Measurements from ENCODE around the gene QSOX1.
"Not testable (repeated sequence)": the region's sequence is repeated elsewhere in the genome, so short reads cannot be mapped to it uniquely, and the experiment has no call there.

Gene QSOX1

DNA sequence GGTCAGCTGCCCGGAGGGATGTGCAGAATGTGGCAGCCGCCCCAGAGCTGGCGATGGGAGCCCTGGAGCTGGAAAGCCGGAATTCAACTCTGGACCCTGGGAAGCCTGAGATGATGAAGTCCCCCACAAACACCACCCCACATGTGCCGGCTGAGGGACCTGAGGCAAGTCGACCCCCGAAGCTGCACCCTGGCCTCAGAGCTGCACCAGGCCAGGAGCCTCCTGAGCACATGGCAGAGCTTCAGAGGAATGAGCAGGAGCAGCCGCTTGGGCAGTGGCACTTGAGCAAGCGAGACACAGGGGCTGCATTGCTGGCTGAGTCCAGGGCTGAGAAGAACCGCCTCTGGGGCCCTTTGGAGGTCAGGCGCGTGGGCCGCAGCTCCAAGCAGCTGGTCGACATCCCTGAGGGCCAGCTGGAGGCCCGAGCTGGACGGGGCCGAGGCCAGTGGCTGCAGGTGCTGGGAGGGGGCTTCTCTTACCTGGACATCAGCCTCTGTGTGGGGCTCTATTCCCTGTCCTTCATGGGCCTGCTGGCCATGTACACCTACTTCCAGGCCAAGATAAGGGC lies 41.9 kb downstream of the QSOX1 start:
- TF ChIP-seq, protein P1, sequence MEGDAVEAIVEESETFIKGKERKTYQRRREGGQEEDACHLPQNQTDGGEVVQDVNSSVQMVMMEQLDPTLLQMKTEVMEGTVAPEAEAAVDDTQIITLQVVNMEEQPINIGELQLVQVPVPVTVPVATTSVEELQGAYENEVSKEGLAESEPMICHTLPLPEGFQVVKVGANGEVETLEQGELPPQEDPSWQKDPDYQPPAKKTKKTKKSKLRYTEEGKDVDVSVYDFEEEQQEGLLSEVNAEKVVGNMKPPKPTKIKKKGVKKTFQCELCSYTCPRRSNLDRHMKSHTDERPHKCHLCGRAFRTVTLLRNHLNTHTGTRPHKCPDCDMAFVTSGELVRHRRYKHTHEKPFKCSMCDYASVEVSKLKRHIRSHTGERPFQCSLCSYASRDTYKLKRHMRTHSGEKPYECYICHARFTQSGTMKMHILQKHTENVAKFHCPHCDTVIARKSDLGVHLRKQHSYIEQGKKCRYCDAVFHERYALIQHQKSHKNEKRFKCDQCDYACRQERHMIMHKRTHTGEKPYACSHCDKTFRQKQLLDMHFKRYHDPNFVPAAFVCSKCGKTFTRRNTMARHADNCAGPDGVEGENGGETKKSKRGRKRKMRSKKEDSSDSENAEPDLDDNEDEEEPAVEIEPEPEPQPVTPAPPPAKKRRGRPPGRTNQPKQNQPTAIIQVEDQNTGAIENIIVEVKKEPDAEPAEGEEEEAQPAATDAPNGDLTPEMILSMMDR (IDR thresholded peaks at IDR 0.05; ENCODE audit: borderline replicate concordance, control extremely low read depth, extremely low read depth, insufficient read depth, missing control alignments), result no peak
- in situ Hi-C loops (cut with MboI; ENCODE audit: low sequenced_read_pairs, unreplicated experiment), result no loop called here
- no peak for DNase-seq (ENCODE audit: low spot score)

GRCh38 chr1:180197231-180197630 lies 42.6 kb downstream of the QSOX1 start:
- in situ Hi-C loops (cut with MboI; ENCODE audit: low sequenced_read_pairs, unreplicated experiment), result no loop called here
- DNase-seq (ENCODE audit: low spot score), result no peak
- TF ChIP-seq, protein P1 (IDR thresholded peaks at IDR 0.05; ENCODE audit: borderline replicate concordance, control extremely low read depth, extremely low read depth, insufficient read depth, missing control alignments), result no peak

DNA sequence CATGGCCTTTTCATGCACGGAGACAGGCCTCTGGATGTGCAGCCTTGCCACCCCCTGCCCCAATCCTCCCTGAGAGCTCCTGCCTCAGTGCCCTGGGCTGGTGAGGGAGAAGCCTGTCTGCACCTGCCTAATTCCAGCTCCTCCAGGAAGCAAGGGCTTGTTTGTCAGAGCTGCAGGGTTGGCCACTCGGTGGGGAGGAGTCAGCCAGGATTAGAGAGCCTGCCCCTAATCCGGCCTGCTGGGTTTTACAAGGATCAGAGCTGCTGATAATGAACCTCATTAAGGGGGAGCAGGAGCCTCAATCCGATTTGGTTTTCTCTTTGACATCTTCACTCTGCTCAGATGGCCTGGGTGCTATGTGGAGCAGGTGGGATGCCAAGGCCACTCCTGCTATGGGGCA lies 43.5 kb downstream of the QSOX1 start:
- in situ Hi-C loops (cut with MboI; ENCODE audit: low sequenced_read_pairs, unreplicated experiment), result no loop called here
- TF ChIP-seq, protein P1 (IDR thresholded peaks at IDR 0.05; ENCODE audit: borderline replicate concordance, control extremely low read depth, extremely low read depth, insufficient read depth, missing control alignments), result no peak

GRCh38 chr1:180198611-180199010 lies 43.9 kb downstream of the QSOX1 start:
- TF ChIP-seq, protein P1 (IDR thresholded peaks at IDR 0.05; ENCODE audit: borderline replicate concordance, control extremely low read depth, extremely low read depth, insufficient read depth, missing control alignments), result no peak
- in situ Hi-C loops (cut with MboI; ENCODE audit: low sequenced_read_pairs, unreplicated experiment), result no loop called here
- no peak for DNase-seq (ENCODE audit: low spot score)

More for the DNA sequence above, 43.5 kb downstream of the QSOX1 start:
- no peak for DNase-seq (ENCODE audit: low spot score)

- in situ Hi-C loops (cut with MboI; ENCODE audit: low sequenced_read_pairs, unreplicated experiment), result no loop called here
- DNase-seq (ENCODE audit: low spot score), result no peak
- TF ChIP-seq, protein P1 (IDR thresholded peaks at IDR 0.05; ENCODE audit: borderline replicate concordance, control extremely low read depth, extremely low read depth, insufficient read depth, missing control alignments), result no peak
Observed at GRCh38 chr1:180199018-180199417, 44.3 kb downstream of the QSOX1 start.

- in situ Hi-C loops (cut with MboI; ENCODE audit: low sequenced_read_pairs, unreplicated experiment), result no loop called here
- no peak for DNase-seq (ENCODE audit: low spot score)
- TF ChIP-seq, protein P1 (IDR thresholded peaks at IDR 0.05; ENCODE audit: borderline replicate concordance, control extremely low read depth, extremely low read depth, insufficient read depth, missing control alignments), result no peak
Observed at GRCh38 chr1:180201451-180202200, 47.0 kb downstream of the QSOX1 start.

DNA sequence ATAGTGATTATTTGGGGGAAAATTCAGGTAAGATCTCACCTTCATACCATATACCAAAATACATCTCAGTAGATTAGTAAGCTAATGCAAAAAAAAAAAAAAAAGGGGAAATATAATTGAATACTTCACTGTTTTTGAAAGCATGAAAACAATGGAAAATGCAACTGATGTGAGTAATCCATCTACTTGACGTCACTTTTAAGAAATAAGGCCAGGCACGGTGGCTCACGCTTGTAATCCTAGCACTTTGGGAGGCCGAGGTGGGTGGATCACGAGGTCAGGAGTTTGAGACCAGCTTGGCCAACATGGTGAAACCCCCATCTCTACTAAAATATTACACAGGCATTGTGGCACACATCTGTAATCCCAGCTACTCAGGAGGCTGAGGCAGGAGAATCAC lies 47.9 kb downstream of the QSOX1 start:
- in situ Hi-C loops (cut with MboI; ENCODE audit: low sequenced_read_pairs, unreplicated experiment); DNase-seq (ENCODE audit: low spot score): not testable (repeated sequence)
